Activated T-helper 1 cell treated with anti-CD3 and anti-CD28 coated beads, Interleukin-2, amount 50 U/mL, for 16 hours (primary cell): ENCODE measurements around the gene INPP5A.

Experiments
- DNase-seq, 2 donors: peaks; one replicate each; pipeline ENCODE4 v3.0.0-alpha.2; 2020; ENCODE audit warnings: low read depth in 1 of 2, low spot score in 1 of 2

The INPP5A gene

GRCh38 chr10:132578287-132578951 lies 40.8 kb downstream of the INPP5A start:
- DNase-seq = no peak

GRCh38 chr10:132579027-132579859 lies 41.7 kb downstream of the INPP5A start:
- DNase-seq = no peak

GRCh38 chr10:132580143-132580542 lies 42.6 kb downstream of the INPP5A start:
- DNase-seq = no peak

- DNase-seq = no peak
Observed at GRCh38 chr10:132580617-132581016, 43.0 kb downstream of the INPP5A start.

GRCh38 chr10:132582137-132582536 lies 44.5 kb downstream of the INPP5A start:
- no peak for DNase-seq

- DNase-seq = no peak
Observed at GRCh38 chr10:132582771-132583170, 45.2 kb downstream of the INPP5A start.

GRCh38 chr10:132583456-132583855 lies 45.9 kb downstream of the INPP5A start:
- DNase-seq = no peak

GRCh38 chr10:132584081-132584480 lies 46.5 kb downstream of the INPP5A start:
- DNase-seq = no peak

GRCh38 chr10:132585732-132586722 lies 48.4 kb downstream of the INPP5A start:
- DNase-seq = no peak

- no peak for DNase-seq
Observed at GRCh38 chr10:132586739-132587138, 49.2 kb downstream of the INPP5A start.

- DNase-seq = no peak
Observed at GRCh38 chr10:132587175-132587574, 49.6 kb downstream of the INPP5A start.

GRCh38 chr10:132588301-132589013 lies 50.9 kb downstream of the INPP5A start:
- no peak for DNase-seq

- DNase-seq = no peak
Observed at GRCh38 chr10:132589015-132589414, 51.4 kb downstream of the INPP5A start.

GRCh38 chr10:132589681-132590080 lies 52.1 kb downstream of the INPP5A start:
- DNase-seq = no peak

GRCh38 chr10:132590094-132590751 lies 52.6 kb downstream of the INPP5A start:
- DNase-seq = no peak

- DNase-seq = no peak
Observed at GRCh38 chr10:132590752-132591121, 53.1 kb downstream of the INPP5A start.

GRCh38 chr10:132591166-132591971 lies 53.8 kb downstream of the INPP5A start:
- DNase-seq = no peak

GRCh38 chr10:132592790-132593383 lies 55.3 kb downstream of the INPP5A start:
- no peak for DNase-seq

GRCh38 chr10:132593389-132593788 lies 55.8 kb downstream of the INPP5A start:
- no peak for DNase-seq
